HCT116 (cell line): ENCODE measurements around the gene TNIK. TPM values are rescaled to one million over a fixed set of nuclear protein-coding genes. Genes with fewer than 3 reads are reported as not detected.

Experiments
- ATAC-seq: fragments of 200-7000 bp; cut with Tn5 transposase; 2 replicates; pipeline ENCODE4 v1.9.1; 2020; ENCODE audit warnings: mild to moderate bottlenecking, moderate library complexity
- BruUV-seq: library from RNA; stranded (reverse); fragments of 400-500 nt; replicated peaks from 2 replicates; lab custom pipeline; 2021; lab: Mats Ljungman, UMichigan
- CTCF ChIA-PET: fragments of 300-600 bp; sonication (Branson Sonifier 250); formaldehyde crosslinking; loops from one replicate; lab custom pipeline; 2021; ENCODE audit warnings: antibody characterized with exemption; lab: Charles Lee
- POLR2A ChIA-PET: fragments of 300-600, 350-600 bp; sonication (Branson Sonifier 250); formaldehyde crosslinking; loops from one replicate; lab custom pipeline; 2021; ENCODE audit warnings: antibody characterized with exemption; lab: Charles Lee
- RAD21 ChIA-PET, 2 experiments: fragments of 300-600 bp; sonication (Branson Sonifier 250); formaldehyde crosslinking; loops; one replicate each; lab custom pipeline; 2023; ENCODE audit warnings: low total read pairs in 2 of 2; ENCODE audit not compliant: uncharacterized antibody in 2 of 2, unreplicated experiment in 2 of 2, low non-redundant PET in 1 of 2; lab: Charles Lee
- DNase-seq: peaks from one replicate; pipeline ENCODE4 v3.0.0-alpha.2; 2010; ENCODE audit warnings: low read depth, low spot score
- H2AFZ ChIP-seq: fragments of 200-600 bp; shearing (Covaris generic), sonication (generic); 2 replicates; pipeline ENCODE4 v1.6.1; 2017; ENCODE audit warnings: low read depth, mixed run types, mixed read lengths, antibody characterized with exemption, low read length; ENCODE audit not compliant: poor library complexity, severe bottlenecking
- H3K27ac ChIP-seq: 2 replicates; pipeline ENCODE4 v1.5.1; 2012; ENCODE audit warnings: low read depth, low read length
- H3K27me3 ChIP-seq: fragments of 200-600 bp; sonication (generic); 2 replicates; pipeline ENCODE4 v1.6.1; 2016; ENCODE audit warnings: mixed run types, low read length, mixed read lengths; ENCODE audit not compliant: insufficient read depth
- H3K36me3 ChIP-seq, 2 experiments: fragments of 200-500 bp in 1 of 2; fragments of 200-600 bp in 1 of 2; sonication (Bioruptor generic) in 1 of 2; sonication (generic) in 1 of 2; 2 replicates each; pipeline versions ENCODE4 v1.5.1 to v1.6.1; 2014 to 2016; ENCODE audit warnings: low read length in 2 of 2, inconsistent platforms in 1 of 2, mixed read lengths in 1 of 2, mixed run types in 1 of 2; ENCODE audit not compliant: insufficient read depth in 2 of 2, control insufficient read depth in 1 of 2
- H3K4me1 ChIP-seq, 2 experiments: fragments of 200-600 bp in 1 of 2; sonication (generic) in 1 of 2; 2 replicates each; pipeline versions ENCODE4 v1.5.1 to v1.6.1; 2012 to 2017; ENCODE audit warnings: low read length in 2 of 2, inconsistent platforms in 1 of 2, mild to moderate bottlenecking in 1 of 2, mixed read lengths in 1 of 2, mixed run types in 1 of 2, moderate library complexity in 1 of 2; ENCODE audit not compliant: insufficient read depth in 2 of 2, control insufficient read depth in 1 of 2
- H3K4me2 ChIP-seq: fragments of 200-600 bp; sonication (generic); 2 replicates; pipeline ENCODE4 v1.6.1; 2017; ENCODE audit warnings: mixed run types, low read length, mixed read lengths
- H3K4me3 ChIP-seq, 2 experiments: fragments of 200-600 bp in 1 of 2; sonication (generic) in 1 of 2; replicated peaks in 1 of 2; 2 replicates each; pipeline ENCODE4 v1.5.1; 2011 to 2016; ENCODE audit warnings: low read length in 2 of 2, control low read depth in 1 of 2, low read depth in 1 of 2, mild to moderate bottlenecking in 1 of 2, mixed read lengths in 1 of 2, mixed run types in 1 of 2
- H3K79me2 ChIP-seq: fragments of 200-600 bp; sonication (generic); 2 replicates; pipeline ENCODE4 v1.6.1; 2017; ENCODE audit warnings: mild to moderate bottlenecking, mixed run types, low read length, moderate library complexity, mixed read lengths; ENCODE audit not compliant: insufficient read depth
- H3K9ac ChIP-seq: fragments of 200-600 bp; sonication (generic); 2 replicates; pipeline ENCODE4 v1.6.1; 2016; ENCODE audit warnings: low read length, mixed read lengths
- H3K9me2 ChIP-seq: fragments of 200-600 bp; sonication (generic), shearing (Covaris generic); 2 replicates; pipeline ENCODE4 v1.6.1; 2017; ENCODE audit warnings: mixed run types, mild to moderate bottlenecking, moderate library complexity; ENCODE audit not compliant: insufficient read depth
- H3K9me3 ChIP-seq, 2 experiments: fragments of 200-500 bp in 1 of 2; fragments of 200-600 bp in 1 of 2; sonication (Bioruptor generic) in 1 of 2; sonication (generic) in 1 of 2; 2 replicates each; pipeline ENCODE4 v1.6.1; 2014 to 2017; ENCODE audit warnings: low read length in 2 of 2, mixed read lengths in 2 of 2, inconsistent platforms in 1 of 2, low read depth in 1 of 2, mild to moderate bottlenecking in 1 of 2, mixed run types in 1 of 2, moderate library complexity in 1 of 2; ENCODE audit not compliant: control insufficient read depth in 1 of 2, insufficient read depth in 1 of 2
- H4K20me1 ChIP-seq: fragments of 200-600 bp; sonication (generic), shearing (Covaris generic); 2 replicates; pipeline ENCODE4 v1.6.1; 2017; ENCODE audit warnings: mixed run types, mild to moderate bottlenecking, moderate library complexity; ENCODE audit not compliant: insufficient read depth
- CEBPB ChIP-seq: IDR thresholded peaks from 2 replicates; pipeline ENCODE4 v1.6.1; 2012; ENCODE audit warnings: low read depth
- ELF1 ChIP-seq: IDR thresholded peaks from 2 replicates; pipeline ENCODE4 v1.6.1; 2012; ENCODE audit warnings: low read depth, borderline replicate concordance
- FOSL1 ChIP-seq: IDR thresholded peaks from 2 replicates; pipeline ENCODE4 v1.6.1; 2012; ENCODE audit warnings: low read depth
- JUND ChIP-seq: IDR thresholded peaks from 2 replicates; pipeline ENCODE4 v1.6.1; 2012
- POLR2A ChIP-seq: IDR thresholded peaks from 2 replicates; pipeline ENCODE4 v1.7.0; 2011; ENCODE audit warnings: borderline replicate concordance; ENCODE audit not compliant: insufficient read depth, insufficient read length; ENCODE audit errors: extremely low read depth
- SIN3A ChIP-seq: IDR thresholded peaks from 2 replicates; pipeline ENCODE4 v1.6.1; 2012; ENCODE audit warnings: low read depth
- SRF ChIP-seq: IDR thresholded peaks from 2 replicates; pipeline ENCODE4 v1.6.1; 2012; ENCODE audit warnings: low read depth
- ZNF274 ChIP-seq: fragments of 200-500 bp; sonication (Bioruptor generic); IDR thresholded peaks from 2 replicates; pipeline ENCODE4 v1.6.1; 2014; ENCODE audit warnings: mild to moderate bottlenecking, low read depth, low read length, inconsistent platforms
- intact Hi-C: fragments of 100-400 bp; cut with micrococcal nuclease; formaldehyde crosslinking; loops from 2 replicates; pipeline ENCODE4 v1.10.0; 2022
- total RNA-seq: library from RNA; stranded (reverse); gene quantifications from one replicate; pipeline ENCODE4 v1.2.1, GENCODE V29; 2021; ENCODE audit not compliant: unreplicated experiment
- TF ChIP-seq, protein P1 (sequence below): IDR thresholded peaks from 2 replicates; pipeline ENCODE4 v1.6.1; 2012
- TF ChIP-seq, protein P2 (sequence below): IDR thresholded peaks from 2 replicates; pipeline ENCODE4 v1.6.1; 2012
- TF ChIP-seq, protein P3 (sequence below): IDR thresholded peaks from 2 replicates; pipeline ENCODE4 v1.6.1; 2012; ENCODE audit warnings: low read depth
- TF ChIP-seq, protein P4 (sequence below), 3 experiments: fragments of 200-600 bp in 1 of 3; sonication (generic) in 1 of 3; IDR thresholded peaks in 2 of 3; conservative IDR thresholded peaks in 1 of 3; 2 replicates each; pipeline ENCODE4 v1.5.1; 2012 to 2017; ENCODE audit warnings: low read depth in 2 of 3, low read length in 2 of 3, antibody characterized with exemption in 1 of 3, borderline replicate concordance in 1 of 3, control low read depth in 1 of 3, mild to moderate bottlenecking in 1 of 3, mixed read lengths in 1 of 3, mixed run types in 1 of 3, moderate library complexity in 1 of 3; ENCODE audit not compliant: insufficient read depth in 1 of 3

The TNIK gene
- total RNA-seq, 1 experiment from 2014 or later: 24.1 TPM

DNA sequence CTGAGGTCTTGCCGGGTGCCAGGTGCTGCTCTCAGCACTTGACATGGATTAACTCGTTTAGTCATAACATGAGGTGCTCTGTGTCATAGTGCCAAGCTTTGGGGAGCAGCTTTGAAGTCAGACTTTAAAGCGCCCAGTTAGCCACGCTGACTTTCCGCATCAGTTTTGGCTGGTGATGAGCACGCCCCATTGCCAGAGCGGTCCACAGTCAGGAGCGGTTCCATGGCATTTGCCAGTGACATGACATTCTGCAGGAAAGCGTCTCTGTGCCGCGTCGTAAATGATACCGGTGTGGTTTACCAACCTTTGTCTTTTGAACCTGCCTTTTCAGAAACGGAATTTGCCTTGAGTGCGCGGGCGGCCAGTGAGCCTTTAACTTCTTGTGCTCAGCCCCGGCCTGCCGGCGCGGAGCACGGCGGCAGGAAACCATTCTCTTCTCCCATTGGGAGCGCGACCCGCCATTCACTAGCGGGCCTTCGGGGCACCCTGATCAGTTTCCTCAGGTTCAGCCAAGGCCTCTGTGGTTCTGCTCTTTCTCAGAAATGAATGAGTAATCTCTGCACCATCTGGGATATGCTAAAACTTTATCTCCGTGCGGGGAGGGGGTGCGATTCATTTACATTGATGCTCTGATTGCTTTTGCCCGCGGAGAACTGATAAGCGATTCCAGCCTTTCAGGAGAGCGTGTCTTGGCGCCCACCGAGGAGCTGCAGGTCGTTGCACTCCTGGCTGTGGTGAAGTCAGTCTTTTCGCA, 432.0 kb downstream of the TNIK start:
- Histone ChIP-seq H3K9me2 (no peaks in the 10 kb centered on the region), H4K20me1 (no peaks in the 10 kb centered on the region), H3K4me1 (no peaks in the 10 kb centered on the region), H3K9me3 (no peaks in the 10 kb centered on the region), H3K27me3 (no peaks in the 10 kb centered on the region), H3K4me2 (no peak overlapping the region), H2AFZ (no peak overlapping the region), H3K79me2 (no peaks in the 10 kb centered on the region), H3K36me3 (no peaks in the 10 kb centered on the region), H3K4me3 (no peak overlapping the region), H3K9ac (no peak overlapping the region), H3K27ac (no peak overlapping the region)
- BruUV-seq: no TSS peak
- RAD21 ChIA-PET: no interaction called here
- POLR2A ChIA-PET: no interaction called here
- TF ChIP-seq, protein P1, sequence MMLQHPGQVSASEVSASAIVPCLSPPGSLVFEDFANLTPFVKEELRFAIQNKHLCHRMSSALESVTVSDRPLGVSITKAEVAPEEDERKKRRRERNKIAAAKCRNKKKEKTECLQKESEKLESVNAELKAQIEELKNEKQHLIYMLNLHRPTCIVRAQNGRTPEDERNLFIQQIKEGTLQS: no peak
- TF ChIP-seq ELF1 (no peak), ZNF274 (no peak), CEBPB (no peak), SRF (no peak)
- TF ChIP-seq, protein P2, sequence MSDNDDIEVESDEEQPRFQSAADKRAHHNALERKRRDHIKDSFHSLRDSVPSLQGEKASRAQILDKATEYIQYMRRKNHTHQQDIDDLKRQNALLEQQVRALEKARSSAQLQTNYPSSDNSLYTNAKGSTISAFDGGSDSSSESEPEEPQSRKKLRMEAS: no peak
- CTCF ChIA-PET: no interaction called here
- DNase-seq: no peak
- intact Hi-C loops: no loop called here
- ATAC-seq: no peak

DNA sequence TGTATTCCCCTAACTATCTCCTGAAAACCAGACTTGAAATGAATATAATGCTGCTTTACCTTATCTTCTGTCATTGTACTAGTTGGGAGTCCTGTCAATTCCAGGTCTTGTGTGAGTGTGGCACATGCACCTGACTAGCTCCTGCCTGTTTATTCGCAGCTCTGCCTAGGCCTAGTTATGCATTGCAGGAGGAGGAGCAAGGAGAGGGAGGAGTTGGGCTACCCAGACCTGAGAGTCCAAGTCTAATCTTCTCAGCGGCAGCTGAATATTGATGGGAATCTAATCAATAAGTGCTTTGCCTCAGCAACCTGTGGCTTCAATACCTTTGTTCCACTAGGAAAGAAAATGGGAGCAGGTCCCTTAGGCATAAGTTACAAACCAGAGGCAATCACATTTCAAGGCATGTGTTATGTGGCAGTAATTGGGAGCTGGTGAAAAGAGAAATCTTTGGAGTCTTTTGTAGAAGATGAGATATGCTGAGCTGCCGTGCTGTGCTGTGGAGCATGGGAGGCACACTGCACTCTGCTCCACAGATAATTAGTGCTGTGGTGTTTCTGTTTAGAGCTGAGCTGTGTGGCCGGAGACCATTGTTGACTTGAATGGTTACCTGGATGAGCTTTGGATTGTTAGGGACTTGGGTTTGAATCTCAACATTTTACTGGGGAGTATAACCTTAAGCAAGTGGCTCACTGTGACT, 433.5 kb downstream of the TNIK start, which contains the start of gene SLC2A2:
TSS of gene SLC2A2 (minus strand) at position 124 of the 697 bp plus-strand sequence. CDS start at position 74, 50 bp downstream.
- H3K9me3 ChIP-seq: no peaks in the 10 kb centered on the region
- no peaks in the 10 kb centered on the region for H3K4me1 ChIP-seq
- no peak within 1 kb of the TSS for H3K9ac ChIP-seq
- POLR2A ChIA-PET: no interaction called here
- no peaks in the 10 kb centered on the region for H3K9me2 ChIP-seq
- CTCF ChIA-PET: no interaction called here
- no peak within 1 kb of the TSS for H3K27ac ChIP-seq
- H3K4me2 ChIP-seq: no peak within 1 kb of the TSS
- DNase-seq (no peak), ATAC-seq (no peak)
- no peaks in the 10 kb centered on the region for H3K27me3 ChIP-seq
- H3K79me2 ChIP-seq: no peaks in the 10 kb centered on the region
- H2AFZ ChIP-seq: no peak within 1 kb of the TSS
- H3K4me3 ChIP-seq: no peak within 1 kb of the TSS
- no peaks in the 10 kb centered on the region for H3K36me3 ChIP-seq
- intact Hi-C loops: no loop called here
- no peaks in the 10 kb centered on the region for H4K20me1 ChIP-seq
- no TSS peak for BruUV-seq
- RAD21 ChIA-PET: no interaction called here
- TF ChIP-seq FOSL1 (no peak), POLR2A (no peak), JUND (no peak), SIN3A (no peak), CEBPB (no peak)
- TF ChIP-seq, protein P2: no peak
- TF ChIP-seq, protein P3, sequence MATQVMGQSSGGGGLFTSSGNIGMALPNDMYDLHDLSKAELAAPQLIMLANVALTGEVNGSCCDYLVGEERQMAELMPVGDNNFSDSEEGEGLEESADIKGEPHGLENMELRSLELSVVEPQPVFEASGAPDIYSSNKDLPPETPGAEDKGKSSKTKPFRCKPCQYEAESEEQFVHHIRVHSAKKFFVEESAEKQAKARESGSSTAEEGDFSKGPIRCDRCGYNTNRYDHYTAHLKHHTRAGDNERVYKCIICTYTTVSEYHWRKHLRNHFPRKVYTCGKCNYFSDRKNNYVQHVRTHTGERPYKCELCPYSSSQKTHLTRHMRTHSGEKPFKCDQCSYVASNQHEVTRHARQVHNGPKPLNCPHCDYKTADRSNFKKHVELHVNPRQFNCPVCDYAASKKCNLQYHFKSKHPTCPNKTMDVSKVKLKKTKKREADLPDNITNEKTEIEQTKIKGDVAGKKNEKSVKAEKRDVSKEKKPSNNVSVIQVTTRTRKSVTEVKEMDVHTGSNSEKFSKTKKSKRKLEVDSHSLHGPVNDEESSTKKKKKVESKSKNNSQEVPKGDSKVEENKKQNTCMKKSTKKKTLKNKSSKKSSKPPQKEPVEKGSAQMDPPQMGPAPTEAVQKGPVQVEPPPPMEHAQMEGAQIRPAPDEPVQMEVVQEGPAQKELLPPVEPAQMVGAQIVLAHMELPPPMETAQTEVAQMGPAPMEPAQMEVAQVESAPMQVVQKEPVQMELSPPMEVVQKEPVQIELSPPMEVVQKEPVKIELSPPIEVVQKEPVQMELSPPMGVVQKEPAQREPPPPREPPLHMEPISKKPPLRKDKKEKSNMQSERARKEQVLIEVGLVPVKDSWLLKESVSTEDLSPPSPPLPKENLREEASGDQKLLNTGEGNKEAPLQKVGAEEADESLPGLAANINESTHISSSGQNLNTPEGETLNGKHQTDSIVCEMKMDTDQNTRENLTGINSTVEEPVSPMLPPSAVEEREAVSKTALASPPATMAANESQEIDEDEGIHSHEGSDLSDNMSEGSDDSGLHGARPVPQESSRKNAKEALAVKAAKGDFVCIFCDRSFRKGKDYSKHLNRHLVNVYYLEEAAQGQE: no peak
- TF ChIP-seq, protein P4, sequence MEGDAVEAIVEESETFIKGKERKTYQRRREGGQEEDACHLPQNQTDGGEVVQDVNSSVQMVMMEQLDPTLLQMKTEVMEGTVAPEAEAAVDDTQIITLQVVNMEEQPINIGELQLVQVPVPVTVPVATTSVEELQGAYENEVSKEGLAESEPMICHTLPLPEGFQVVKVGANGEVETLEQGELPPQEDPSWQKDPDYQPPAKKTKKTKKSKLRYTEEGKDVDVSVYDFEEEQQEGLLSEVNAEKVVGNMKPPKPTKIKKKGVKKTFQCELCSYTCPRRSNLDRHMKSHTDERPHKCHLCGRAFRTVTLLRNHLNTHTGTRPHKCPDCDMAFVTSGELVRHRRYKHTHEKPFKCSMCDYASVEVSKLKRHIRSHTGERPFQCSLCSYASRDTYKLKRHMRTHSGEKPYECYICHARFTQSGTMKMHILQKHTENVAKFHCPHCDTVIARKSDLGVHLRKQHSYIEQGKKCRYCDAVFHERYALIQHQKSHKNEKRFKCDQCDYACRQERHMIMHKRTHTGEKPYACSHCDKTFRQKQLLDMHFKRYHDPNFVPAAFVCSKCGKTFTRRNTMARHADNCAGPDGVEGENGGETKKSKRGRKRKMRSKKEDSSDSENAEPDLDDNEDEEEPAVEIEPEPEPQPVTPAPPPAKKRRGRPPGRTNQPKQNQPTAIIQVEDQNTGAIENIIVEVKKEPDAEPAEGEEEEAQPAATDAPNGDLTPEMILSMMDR (IDR thresholded peaks at IDR 0.05 in 2 of 3, conservative IDR thresholded peaks at IDR 0.05 in 1 of 3; ENCODE audit: borderline replicate concordance in 1 of 3, insufficient read depth in 1 of 3, low read depth in 2 of 3, low read length in 2 of 3): no peak
